Small intestine (tissue), 7 donors: Measurements from ENCODE around the gene RPS17. TPM values are rescaled to one million over a fixed set of nuclear protein-coding genes. Genes with fewer than 3 reads are reported as not detected.

ENCODE experiments used
- DNase-seq, 2 donors: peaks; one replicate each; pipeline versions ENCODE4 v3.0.0 to v3.0.0-alpha.2; 2013
- FAIRE-seq: peaks from 2 replicates; lab custom pipeline; 2012; peaks lifted over from hg19 to GRCh38; lab: Jason Lieb, UNC
- H3K27ac ChIP-seq, 3 donors: one replicate each; pipeline ENCODE4 v1.5.1; 2013; ENCODE audit warnings: low read length in 2 of 3, mild to moderate bottlenecking in 2 of 3, control low read depth in 1 of 3, inconsistent platforms in 1 of 3, low read depth in 1 of 3, moderate library complexity in 1 of 3
- H3K27me3 ChIP-seq, 3 donors: one replicate each; pipeline ENCODE4 v1.6.1; 2013; ENCODE audit warnings: low read length in 3 of 3, inconsistent platforms in 1 of 3; ENCODE audit not compliant: control insufficient read depth in 3 of 3, insufficient read depth in 3 of 3
- H3K36me3 ChIP-seq, 3 donors: one replicate each; pipeline ENCODE4 v1.6.1; 2013; ENCODE audit warnings: low read length in 3 of 3, inconsistent platforms in 1 of 3, low read depth in 1 of 3, mild to moderate bottlenecking in 1 of 3, moderate library complexity in 1 of 3; ENCODE audit not compliant: control insufficient read depth in 3 of 3, insufficient read depth in 2 of 3
- H3K4me1 ChIP-seq, 3 donors: one replicate each; pipeline ENCODE4 v1.6.1; 2013; ENCODE audit warnings: low read length in 2 of 3, inconsistent platforms in 1 of 3, low read depth in 1 of 3, mild to moderate bottlenecking in 1 of 3, moderate library complexity in 1 of 3; ENCODE audit not compliant: control insufficient read depth in 3 of 3, insufficient read depth in 2 of 3
- H3K4me3 ChIP-seq, 3 donors: one replicate each; pipeline ENCODE4 v1.5.1; 2013; ENCODE audit warnings: low read length in 3 of 3, control low read depth in 1 of 3, inconsistent platforms in 1 of 3, low read depth in 1 of 3, mild to moderate bottlenecking in 1 of 3, moderate library complexity in 1 of 3
- H3K9me3 ChIP-seq, 2 donors: one replicate each; pipeline ENCODE4 v1.6.1; 2013; ENCODE audit warnings: low read depth in 1 of 2, low read length in 1 of 2; ENCODE audit not compliant: control insufficient read depth in 2 of 2, insufficient read depth in 1 of 2
- WGBS, 3 donors: extraction: QIAGEN DNeasy Blood & Tissue Kit; methylation state at CpG; one replicate each; pipeline ENCODE4 v1.1.7; 2013; 5-methylcytosine and 5-hydroxymethylcytosine counted together
- polyA plus RNA-seq, 4 donors: library from polyadenylated mRNA; stranded (reverse) in 3 of 4; unstranded in 1 of 4; fragments of 200-250 nt in 3 of 4; fragments of 120-200 nt in 1 of 4; gene quantifications; one replicate each; pipeline versions ENCODE4 v1.2.1 to v1.2.3, GENCODE V29; 2013
- donor health status: healthy with polysubstance abuse.
- donor health status: control.
- donor health status: control.
- donor health status: Bipolar disorder and iron deficiency.
- donor health status: healthy.

Gene RPS17
- polyA plus RNA-seq, 4 donors = 1,800 to 5,833 (median 3,556) TPM

- H3K4me3 ChIP-seq = peak overlapping the region in 1 of 3 donors; percentile 24
- no peaks in the 10 kb centered on the region for H3K9me3 ChIP-seq
- 4 to 7% (median 4%) methylated on average over 15 to 17 of the region's 17 CpGs for WGBS, 3 donors
- peak overlapping the region in 1 of 3 donors; percentile 51 for H3K27ac ChIP-seq
- peaks cover 0 to 11% (median 5%) of the 10 kb centered on the region in 3 donors for H3K27me3 ChIP-seq
- peak in 1 of 2 donors; percentile 35 for DNase-seq
- H3K4me1 ChIP-seq = no peaks in the 10 kb centered on the region
- no peak for FAIRE-seq
- H3K36me3 ChIP-seq = no peaks in the 10 kb centered on the region
Observed at GRCh38 chr15:82571722-82572222, 31.5 kb upstream of the RPS17 start.

- Histone ChIP-seq H3K27ac (peak overlapping the region in 1 of 3 donors; percentile 51), H3K36me3 (no peaks in the 10 kb centered on the region), H3K9me3 (no peaks in the 10 kb centered on the region), H3K4me3 (peak overlapping the region in 1 of 3 donors; percentile 24), H3K27me3 (peaks cover 0 to 11% (median 5%) of the 10 kb centered on the region in 3 donors), H3K4me1 (no peaks in the 10 kb centered on the region)
- 37 to 42% (median 38%) methylated on average over 7 of the region's 7 CpGs for WGBS, 3 donors
- DNase-seq (no peak), FAIRE-seq (no peak)
Observed at GRCh38 chr15:82570721-82571508, 30.7 kb upstream of the RPS17 start.

- H3K4me3 ChIP-seq = no peak overlapping the region
- H3K4me1 ChIP-seq = no peaks in the 10 kb centered on the region
- no peak for DNase-seq
- no peaks in the 10 kb centered on the region for H3K36me3 ChIP-seq
- H3K9me3 ChIP-seq = no peaks in the 10 kb centered on the region
- 88 to 91% (median 89%) methylated on average over 4 of the region's 4 CpGs for WGBS, 3 donors
- no peak overlapping the region for H3K27ac ChIP-seq
- no peak for FAIRE-seq
- H3K27me3 ChIP-seq = peaks cover 0 to 11% (median 5%) of the 10 kb centered on the region in 3 donors
Observed at GRCh38 chr15:82569834-82570233, 29.6 kb upstream of the RPS17 start.

- no peaks in the 10 kb centered on the region for H3K36me3 ChIP-seq
- no peaks in the 10 kb centered on the region for H3K4me1 ChIP-seq
- H3K27me3 ChIP-seq = peaks cover 0 to 11% (median 5%) of the 10 kb centered on the region in 3 donors
- no peak for DNase-seq
- H3K9me3 ChIP-seq = no peaks in the 10 kb centered on the region
- no peak for FAIRE-seq
- H3K27ac ChIP-seq = no peak overlapping the region
- 75 to 81% (median 76%) methylated on average over 5 of the region's 5 CpGs for WGBS, 3 donors
- no peak overlapping the region for H3K4me3 ChIP-seq
Observed at GRCh38 chr15:82568986-82569385, 28.7 kb upstream of the RPS17 start.

- 71 to 82% (median 81%) methylated on average over 2 of the region's 2 CpGs for WGBS, 3 donors
- Histone ChIP-seq H3K4me1 (no peaks in the 10 kb centered on the region), H3K4me3 (no peak overlapping the region), H3K36me3 (no peaks in the 10 kb centered on the region), H3K9me3 (no peaks in the 10 kb centered on the region), H3K27ac (no peak overlapping the region), H3K27me3 (peaks cover 0 to 11% (median 5%) of the 10 kb centered on the region in 3 donors)
- DNase-seq (no peak), FAIRE-seq (no peak)
Observed at GRCh38 chr15:82567661-82568060, 27.4 kb upstream of the RPS17 start.

- H3K27ac ChIP-seq = no peak overlapping the region
- no peak overlapping the region for H3K4me3 ChIP-seq
- DNase-seq (no peak), FAIRE-seq (no peak)
- H3K4me1 ChIP-seq = no peaks in the 10 kb centered on the region
- 53 to 62% (median 57%) methylated on average over 1 of the region's 1 CpG for WGBS, 3 donors
- H3K9me3 ChIP-seq = no peaks in the 10 kb centered on the region
- no peaks in the 10 kb centered on the region for H3K36me3 ChIP-seq
- H3K27me3 ChIP-seq = peaks cover 0 to 10% (median 5%) of the 10 kb centered on the region in 3 donors
Observed at GRCh38 chr15:82566690-82567089, 26.4 kb upstream of the RPS17 start.

GRCh38 chr15:82558502-82558901 lies 18.2 kb upstream of the RPS17 start:
- DNase-seq (no peak), FAIRE-seq (no peak)
- peaks cover 0 to 6% (median 0%) of the 10 kb centered on the region in 3 donors for H3K27me3 ChIP-seq
- WGBS, 3 donors = 26 to 50% (median 33%) methylated on average over 1 of the region's 1 CpG
- H3K4me1 ChIP-seq = no peaks in the 10 kb centered on the region
- H3K9me3 ChIP-seq = no peaks in the 10 kb centered on the region
- no peaks in the 10 kb centered on the region for H3K36me3 ChIP-seq
- no peak overlapping the region for H3K27ac ChIP-seq
- no peak overlapping the region for H3K4me3 ChIP-seq

GRCh38 chr15:82556315-82557035 lies 16.2 kb upstream of the RPS17 start:
- H3K4me3 ChIP-seq = no peak overlapping the region
- no peak for FAIRE-seq
- no peaks in the 10 kb centered on the region for H3K36me3 ChIP-seq
- peaks cover 0 to 6% (median 0%) of the 10 kb centered on the region in 3 donors for H3K27me3 ChIP-seq
- no peak overlapping the region for H3K27ac ChIP-seq
- no peaks in the 10 kb centered on the region for H3K4me1 ChIP-seq
- no peak for DNase-seq
- H3K9me3 ChIP-seq = no peaks in the 10 kb centered on the region
- WGBS, 3 donors = 81 to 87% (median 86%) methylated on average over 7 of the region's 7 CpGs
